HepG2 (cell line): ENCODE measurements around the gene CDK17. TPM values are rescaled to one million over a fixed set of nuclear protein-coding genes. Genes with fewer than 3 reads are reported as not detected.

ENCODE experiments used
- BCLAF1 ChIP-seq: fragments of 450-650 bp; IDR thresholded peaks from 2 replicates; pipeline ENCODE4 v1.6.1; 2017; ENCODE audit warnings: mild to moderate bottlenecking
- CTCF ChIP-seq: sonication (generic); formaldehyde crosslinking; IDR thresholded peaks from 2 replicates; pipeline ENCODE4 v1.5.0; 2020; ENCODE audit warnings: mild to moderate bottlenecking, missing genetic modification reagents, moderate library complexity
- EED ChIP-seq: sonication (generic); formaldehyde crosslinking; IDR thresholded peaks from 2 replicates; pipeline ENCODE4 v1.5.0; 2020; ENCODE audit warnings: mild to moderate bottlenecking, missing genetic modification reagents
- MTA1 ChIP-seq: sonication (generic); formaldehyde crosslinking; IDR thresholded peaks from 2 replicates; pipeline ENCODE4 v1.4.0; 2020; ENCODE audit warnings: missing genetic modification reagents, mild to moderate bottlenecking, borderline replicate concordance
- NFAT5 ChIP-seq: sonication (generic); formaldehyde crosslinking; IDR thresholded peaks from 2 replicates; pipeline ENCODE4 v1.4.0; 2020; ENCODE audit warnings: missing genetic modification reagents
- NR2F6 ChIP-seq, 2 experiments: IDR thresholded peaks; 2 replicates each; pipeline ENCODE4 v1.6.1; 2016; ENCODE audit warnings: antibody characterized with exemption in 1 of 2, mild to moderate bottlenecking in 1 of 2
- PAX8 ChIP-seq: sonication (generic); formaldehyde crosslinking; IDR thresholded peaks from 2 replicates; pipeline ENCODE4 v1.8.0; 2022; ENCODE audit warnings: mild to moderate bottlenecking, missing genetic modification reagents, borderline replicate concordance
- THAP11 ChIP-seq: IDR thresholded peaks from 2 replicates; pipeline ENCODE4 v1.6.1; 2016; ENCODE audit warnings: missing biosample characterization, missing genetic modification reagents
- UBTF ChIP-seq: sonication (generic); formaldehyde crosslinking; IDR thresholded peaks from 2 replicates; pipeline ENCODE4 v1.4.0; 2020; ENCODE audit warnings: mild to moderate bottlenecking, missing genetic modification reagents
- ZNF232 ChIP-seq: sonication (generic); formaldehyde crosslinking; IDR thresholded peaks from 2 replicates; pipeline ENCODE4 v1.4.0; 2020; ENCODE audit warnings: missing genetic modification reagents, borderline replicate concordance
- ZNF296 ChIP-seq: sonication (generic); formaldehyde crosslinking; conservative IDR thresholded peaks from 2 replicates; pipeline ENCODE4 v1.5.0; 2020; ENCODE audit warnings: mild to moderate bottlenecking, missing genetic modification reagents
- ZNF362 ChIP-seq: sonication (generic); formaldehyde crosslinking; IDR thresholded peaks from 2 replicates; pipeline ENCODE4 v1.4.0; 2020; ENCODE audit warnings: missing genetic modification reagents, mild to moderate bottlenecking, borderline replicate concordance
- ZNF503 ChIP-seq: sonication (generic); formaldehyde crosslinking; IDR thresholded peaks from 2 replicates; pipeline ENCODE4 v1.4.0; 2020; ENCODE audit warnings: missing genetic modification reagents
- polyA plus RNA-seq, 8 experiments: library from polyadenylated mRNA; depleted of rRNA in 3 of 8; stranded (reverse) in 7 of 8; unstranded in 1 of 8; fragments of >200 nt; fragmentation: Illumina TruSeq in 4 of 8; extraction: Trizol in 4 of 8; gene quantifications; 2 replicates each; pipeline versions ENCODE4 v1.2.1 to v1.2.3, GENCODE V29; 2011 to 2016; ENCODE audit warnings: low read depth in 4 of 8, missing spikeins in 1 of 8, mixed read lengths in 1 of 8; ENCODE audit not compliant: insufficient read depth in 1 of 8
- total RNA-seq, 5 experiments: library from RNA; depleted of rRNA; stranded (reverse); fragments of >200 nt; fragmentation: Illumina TruSeq; extraction: Trizol; gene quantifications; 2 replicates each; pipeline ENCODE4 v1.2.3, GENCODE V29; 2016; ENCODE audit warnings: low read depth in 1 of 5

CDK17 gene
- total and polyA plus RNA-seq, 2 of the 13 experiments (the other 11 are each of a cell fraction or from before 2014, with no cell fraction given) = 9.9 to 22.3 TPM

GRCh38 chr12:96263449-96263902 lies 136.8 kb downstream of the CDK17 start (continued):
- TF ChIP-seq ZNF362 (CRISPR knock-in tag) = peak; percentile 43; the same call in 1 of the 2 replicates
- peak; percentile 63; the same call in 1 of the 2 replicates for TF ChIP-seq ZNF503 (CRISPR knock-in tag)
- no peak for TF ChIP-seq MTA1 (CRISPR knock-in tag)
- TF ChIP-seq CTCF (CRISPR knock-in tag) = peak; percentile 30
- 0 out of 2 replicates have a peak, but pooled peaks have one; percentile 21 for TF ChIP-seq THAP11
- TF ChIP-seq EED (CRISPR knock-in tag) = no peak
- no peak for TF ChIP-seq NFAT5 (CRISPR knock-in tag)
- TF ChIP-seq UBTF (CRISPR knock-in tag) = no peak
- TF ChIP-seq ZNF296 (CRISPR knock-in tag) = no peak
- TF ChIP-seq PAX8 = no peak
- no peak for TF ChIP-seq BCLAF1
- peak; percentile 31; the same call in 1 of the 2 replicates for TF ChIP-seq NR2F6 (IDR thresholded peaks at IDR 0.05)
- peak; percentile 56 for TF ChIP-seq NR2F6 (CRISPR knock-in tag; IDR thresholded peaks at IDR 0.05)
- peak; percentile 89; the same call in 1 of the 2 replicates for TF ChIP-seq ZNF232 (CRISPR knock-in tag)
